GM21381 (cell line): ENCODE data around the gene MYL7.

Experiments
- ATAC-seq: cut with Tn5 transposase; IDR thresholded peaks from one replicate; pipeline ENCODE4 v1.9.1; 2021; ENCODE audit warnings: mild to moderate bottlenecking, moderate library complexity; ENCODE audit not compliant: unreplicated experiment

Gene MYL7

DNA sequence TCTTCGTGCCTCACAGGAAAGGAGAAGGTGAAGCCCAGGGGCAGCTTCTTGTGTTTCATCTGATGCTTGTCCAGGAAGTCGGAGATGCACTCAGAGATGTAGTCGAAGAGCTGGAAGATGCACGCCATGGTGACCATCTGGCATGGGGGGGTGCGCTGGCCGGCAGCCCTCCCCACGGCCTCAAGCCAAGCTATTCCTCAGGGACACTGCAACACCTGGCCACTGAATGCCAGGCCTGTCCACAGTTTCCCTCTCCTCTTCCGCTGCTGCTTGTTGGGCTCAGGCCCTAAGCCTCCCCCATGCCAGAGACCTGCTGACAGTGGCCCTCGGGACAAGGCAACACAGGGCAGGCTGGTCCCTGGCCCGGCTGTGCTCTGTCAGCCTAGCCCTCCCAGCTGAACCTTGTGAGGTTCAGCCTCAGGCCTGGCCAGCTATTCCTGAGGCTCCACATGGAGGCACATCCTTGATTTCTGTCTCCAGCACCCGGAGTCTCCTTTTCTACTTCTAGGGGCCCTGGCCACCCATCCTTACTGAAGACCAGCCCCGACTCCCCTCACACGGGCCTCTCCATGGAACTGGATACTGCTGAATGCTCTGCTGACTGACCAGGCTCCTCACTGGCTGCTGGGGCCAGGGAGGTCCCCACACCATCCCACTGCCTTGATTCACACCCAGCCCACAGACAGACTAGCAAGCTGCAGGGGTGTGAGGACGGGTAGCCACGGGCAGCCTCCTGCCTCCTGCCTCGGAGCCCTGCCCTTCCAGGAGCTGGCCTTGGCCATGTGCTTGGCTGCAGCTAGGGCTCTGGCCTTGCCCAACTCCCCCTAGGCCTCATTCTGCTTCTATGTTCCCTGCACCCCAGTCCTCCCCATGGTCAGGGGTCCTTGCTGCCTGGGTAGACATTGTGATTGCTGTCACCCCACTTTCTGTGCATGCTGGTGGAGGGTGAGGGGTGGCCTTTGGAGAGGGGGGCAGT, 10.1 kb upstream of the MYL7 start:
- ATAC-seq, result no peak

DNA sequence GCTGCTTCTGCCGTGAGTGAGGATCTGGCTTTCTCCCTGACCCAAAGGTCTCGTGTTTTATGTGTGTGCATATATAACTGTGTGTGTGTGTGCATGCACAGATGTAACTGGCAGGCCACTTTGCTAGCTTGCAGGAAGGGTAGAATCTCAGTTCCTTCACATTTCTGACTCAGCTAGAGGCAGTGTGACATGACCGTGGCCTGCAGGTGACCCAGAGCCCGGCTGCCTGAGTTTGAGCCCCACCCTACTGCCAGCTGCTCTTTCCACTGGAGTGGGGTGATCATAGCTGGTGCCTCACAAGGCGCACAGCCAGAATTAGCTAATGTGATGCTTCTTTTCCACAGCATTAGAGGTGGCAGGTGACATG, 9.3 kb upstream of the MYL7 start:
- ATAC-seq, result no peak

DNA sequence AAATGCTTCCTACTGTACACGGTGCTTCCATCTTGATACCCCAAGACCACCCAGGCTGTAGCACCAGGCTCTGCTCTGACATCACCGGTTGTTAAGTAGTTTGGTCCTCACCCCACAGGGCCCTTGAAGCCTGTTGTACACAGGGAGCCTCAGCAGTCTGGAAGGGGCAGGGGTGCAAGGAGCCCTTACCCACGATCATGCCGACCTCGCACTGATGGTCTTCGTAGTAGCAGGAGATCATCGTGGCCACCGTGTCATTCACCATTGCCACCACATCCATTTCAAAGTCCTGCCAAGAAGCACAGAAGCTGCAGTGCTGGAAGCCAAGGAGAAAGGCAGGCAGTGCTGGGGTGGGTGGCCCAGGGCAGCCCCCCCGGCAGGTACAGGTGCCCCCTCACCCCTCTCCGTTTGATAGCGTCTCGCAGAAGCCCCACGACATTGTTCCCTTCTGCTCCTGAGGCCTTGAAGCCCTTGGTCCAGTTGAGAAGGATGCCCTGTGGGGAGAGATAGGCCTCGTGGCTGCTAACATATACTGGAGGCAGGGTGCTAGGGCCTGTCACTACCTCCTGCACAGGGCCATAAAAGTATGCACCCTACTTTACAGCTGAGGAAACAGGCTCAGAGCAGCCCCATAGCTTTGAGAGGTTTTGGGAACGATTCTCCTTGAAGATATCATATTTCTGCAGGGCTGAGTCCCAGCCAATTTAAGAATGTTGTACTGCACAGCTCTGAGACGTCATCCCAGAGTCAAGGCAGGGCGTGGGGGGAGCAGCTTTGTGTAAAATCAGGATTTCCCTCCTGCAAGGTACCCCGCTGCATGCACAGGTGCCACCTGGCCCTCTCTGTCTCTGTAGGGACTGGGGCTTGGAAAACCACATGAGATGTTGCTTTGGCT, 8.7 kb upstream of the MYL7 start:
- no peak for ATAC-seq

DNA sequence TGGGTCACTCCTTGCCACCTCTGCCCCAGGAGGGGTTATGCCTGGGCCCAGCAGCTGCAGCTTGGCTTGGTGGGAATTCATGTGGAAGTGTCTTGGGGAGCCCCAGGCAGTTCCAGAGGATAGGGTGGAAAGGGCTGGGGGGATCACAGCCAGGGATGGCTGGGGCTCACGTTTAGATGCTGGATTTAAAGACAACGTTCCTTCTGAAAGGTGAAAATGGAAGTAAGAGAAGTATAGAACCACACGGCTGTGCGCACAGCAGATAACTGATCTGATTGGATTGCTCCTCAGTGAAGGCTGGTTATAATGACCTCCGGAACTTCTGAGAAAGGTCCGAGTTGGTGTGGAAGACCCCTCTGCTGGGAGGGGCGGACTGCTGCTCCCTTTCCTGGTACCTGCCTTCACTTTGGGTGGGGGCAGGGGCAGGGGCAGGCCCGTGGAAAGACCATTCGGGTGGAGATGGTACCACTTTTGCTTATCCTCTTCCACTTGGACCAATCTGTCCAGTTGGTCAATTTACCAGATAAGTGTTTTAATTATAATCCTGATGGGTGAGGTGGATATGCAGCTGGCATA, 7.9 kb upstream of the MYL7 start:
- no peak for ATAC-seq

DNA sequence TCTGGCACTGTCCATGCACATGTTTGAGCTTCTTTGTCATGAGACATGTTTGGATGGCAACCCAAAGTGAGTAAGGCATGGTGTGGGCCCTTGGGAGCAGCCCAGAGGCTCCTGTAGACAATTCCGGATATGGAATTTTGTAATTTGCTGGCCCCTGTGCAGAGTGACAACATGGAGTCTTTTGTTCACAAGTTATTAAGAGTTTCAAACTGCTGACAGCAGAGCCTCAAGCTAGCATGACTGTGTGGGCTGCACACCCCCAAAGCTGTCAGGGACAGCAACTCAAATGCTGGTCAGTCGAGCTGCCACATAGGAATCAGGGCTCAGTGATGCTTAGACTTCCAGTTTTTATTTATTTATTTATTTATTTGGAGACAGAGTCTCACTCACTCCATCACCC, 7.0 kb upstream of the MYL7 start:
- no peak for ATAC-seq

DNA sequence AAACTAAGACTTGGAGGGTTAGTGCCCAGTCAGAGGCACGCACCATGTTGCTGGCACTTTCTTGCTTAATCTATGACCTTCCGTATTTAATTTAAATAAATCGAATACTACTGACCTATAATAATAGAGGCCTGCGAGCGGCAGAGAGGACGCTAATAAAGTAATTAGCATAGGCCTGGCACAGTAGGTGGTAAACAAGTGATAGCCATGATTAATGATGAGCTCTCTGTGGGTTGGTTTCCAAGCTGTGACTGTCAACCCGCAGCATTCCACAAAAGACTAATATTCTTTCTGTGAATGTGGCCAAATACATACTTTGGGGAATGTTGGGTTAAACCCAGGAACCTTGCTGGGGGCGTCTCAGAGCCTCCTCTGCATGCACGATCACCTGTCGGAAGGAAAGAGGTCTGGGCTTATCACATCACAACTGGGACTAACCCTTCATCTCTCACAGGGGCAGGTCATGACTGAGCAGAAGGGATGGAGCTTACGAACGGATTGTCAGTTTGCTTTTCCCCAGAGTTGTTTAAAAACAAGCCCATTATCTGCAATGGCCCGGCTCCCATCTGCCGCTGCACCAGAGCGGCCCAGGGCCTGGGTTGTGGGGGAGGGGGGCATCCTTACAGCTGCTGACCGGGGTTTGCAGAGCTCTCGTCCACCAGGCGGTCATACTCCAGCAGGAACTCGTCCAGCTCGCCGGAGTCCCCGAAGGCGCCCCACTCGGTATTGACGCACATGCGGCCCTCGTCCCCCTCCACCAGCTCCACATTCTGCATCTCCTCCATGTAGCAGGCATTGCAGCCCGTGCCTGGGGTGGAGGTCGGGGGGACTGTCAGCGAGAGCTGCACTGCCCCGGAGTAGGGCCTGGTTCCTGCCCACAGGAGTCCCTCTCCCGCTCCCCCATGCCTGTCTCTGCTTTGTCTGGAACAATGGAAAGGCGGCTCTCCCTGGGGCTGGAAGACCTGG, 6.2 kb upstream of the MYL7 start:
- no peak for ATAC-seq

DNA sequence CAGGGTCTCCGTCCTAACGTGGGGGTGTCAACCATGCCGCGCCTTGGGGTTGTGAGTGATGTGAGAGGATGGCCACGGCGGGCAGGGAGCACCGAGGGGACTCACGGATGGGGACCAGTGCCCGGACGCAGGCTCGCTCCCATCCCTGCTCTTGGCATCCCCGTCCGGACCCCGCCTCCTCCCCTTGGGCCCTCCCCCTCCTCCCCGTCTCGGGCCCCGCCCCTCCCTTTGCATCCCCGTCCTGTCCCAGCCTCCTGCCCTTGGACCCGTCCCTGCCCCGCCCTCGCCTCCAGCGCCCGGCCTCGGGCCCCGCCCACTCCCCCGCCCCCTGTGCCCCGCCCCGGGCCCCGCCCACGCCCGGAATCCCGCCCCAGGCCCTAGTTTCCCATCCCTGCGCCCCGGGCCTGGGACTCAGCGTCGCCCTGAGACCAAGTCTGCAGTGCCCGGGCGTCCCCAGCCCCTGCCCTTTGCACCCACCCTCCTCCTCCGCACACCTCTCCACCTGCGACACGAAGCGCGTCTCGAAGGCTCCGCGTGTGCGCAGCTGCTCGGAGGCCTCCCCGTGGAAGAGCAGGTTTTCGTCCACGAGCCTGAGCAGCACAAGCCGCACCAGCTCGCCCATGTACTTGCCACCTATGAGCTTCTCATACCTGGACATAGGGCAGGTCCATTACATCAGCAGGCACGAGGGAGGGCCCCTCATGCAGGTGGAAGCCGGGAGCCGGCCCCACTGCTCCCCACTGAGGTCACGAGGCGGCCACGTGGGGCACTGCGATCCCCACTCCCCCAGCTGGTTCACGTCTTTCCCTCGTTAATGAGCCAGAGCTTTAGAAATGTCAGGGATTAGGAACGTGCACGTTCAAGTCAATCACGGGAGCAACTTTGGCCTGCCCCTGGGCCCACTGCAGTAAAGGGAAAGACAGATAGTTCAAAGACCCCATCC, 5.1 kb upstream of the MYL7 start:
- no peak for ATAC-seq

DNA sequence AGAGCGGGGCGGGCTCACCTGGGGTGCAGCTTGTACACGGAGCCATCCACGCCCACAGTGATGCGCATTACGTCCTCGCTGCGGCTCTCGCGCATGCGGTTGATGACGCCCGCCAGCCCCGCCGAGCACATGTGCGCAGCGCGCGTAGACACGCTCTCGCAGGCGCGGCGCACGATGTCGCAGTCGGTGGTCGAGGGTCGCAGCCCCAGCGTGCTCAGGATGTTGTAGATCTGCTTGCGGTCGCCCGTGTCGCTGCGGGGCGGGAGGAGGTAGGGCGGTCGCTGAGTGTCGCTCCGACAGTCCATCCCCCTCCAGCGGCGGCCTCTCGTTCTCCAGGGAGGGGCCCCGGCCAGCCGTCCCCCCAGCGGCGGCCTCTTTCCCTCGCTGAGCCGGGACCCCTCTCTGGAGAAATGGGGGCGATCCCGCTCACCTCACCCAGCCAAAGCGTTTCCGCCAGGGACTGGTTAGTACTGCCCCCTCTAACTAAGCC, 4.4 kb upstream of the MYL7 start:
- ATAC-seq, result no peak

DNA sequence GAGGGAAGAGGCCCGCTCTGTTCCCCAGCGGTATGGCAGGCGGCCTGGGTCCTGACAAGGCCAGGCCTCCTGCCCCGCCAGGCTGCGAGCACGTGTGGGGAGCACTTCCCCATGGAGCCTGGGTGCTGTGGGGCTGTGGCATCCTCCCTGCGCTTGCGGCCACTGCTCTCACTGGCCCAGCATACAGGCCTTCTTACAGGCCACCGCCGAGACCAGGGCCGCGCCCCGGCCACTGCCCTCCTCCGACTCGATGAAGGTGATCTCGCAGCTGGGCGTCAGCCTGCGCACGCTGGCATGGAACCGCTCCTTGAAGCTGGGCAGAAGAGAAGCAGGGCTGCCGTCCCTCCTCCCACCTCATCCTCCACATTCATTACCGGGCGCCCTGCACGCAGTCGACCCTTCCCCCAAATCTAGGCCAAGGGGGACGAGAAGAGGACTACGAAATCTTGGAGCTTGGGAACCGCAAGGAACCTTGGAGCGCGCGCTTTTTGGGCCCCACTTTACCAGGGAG, 3.9 kb upstream of the MYL7 start:
- no peak for ATAC-seq

DNA sequence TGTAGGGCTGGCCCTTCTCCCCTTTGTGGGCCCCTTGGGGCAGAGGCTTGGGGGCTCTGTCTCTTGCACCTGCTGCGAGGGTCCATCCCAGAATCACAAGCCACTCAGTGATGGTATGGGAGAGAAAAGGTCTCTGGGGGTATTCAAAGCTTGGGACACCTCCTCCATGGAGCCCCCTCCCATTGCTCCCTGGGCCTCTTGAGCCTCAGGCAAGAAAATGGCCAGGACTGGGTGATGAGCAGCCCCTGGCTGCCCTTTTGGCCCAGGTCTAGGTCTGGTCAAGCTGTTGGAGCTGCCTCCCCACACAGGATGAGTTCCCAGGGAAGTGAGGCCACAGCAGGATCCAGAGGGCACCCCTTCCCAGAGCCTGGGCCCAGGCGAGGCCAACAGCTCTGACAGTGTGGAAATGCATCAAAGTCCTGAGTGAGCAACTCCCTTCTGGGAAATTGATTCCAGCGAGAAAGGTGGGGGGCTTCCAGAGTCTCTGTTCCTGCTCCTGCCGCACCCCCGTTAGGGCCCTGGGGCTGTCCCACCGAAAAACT, 3.4 kb upstream of the MYL7 start:
- ATAC-seq, result no peak

DNA sequence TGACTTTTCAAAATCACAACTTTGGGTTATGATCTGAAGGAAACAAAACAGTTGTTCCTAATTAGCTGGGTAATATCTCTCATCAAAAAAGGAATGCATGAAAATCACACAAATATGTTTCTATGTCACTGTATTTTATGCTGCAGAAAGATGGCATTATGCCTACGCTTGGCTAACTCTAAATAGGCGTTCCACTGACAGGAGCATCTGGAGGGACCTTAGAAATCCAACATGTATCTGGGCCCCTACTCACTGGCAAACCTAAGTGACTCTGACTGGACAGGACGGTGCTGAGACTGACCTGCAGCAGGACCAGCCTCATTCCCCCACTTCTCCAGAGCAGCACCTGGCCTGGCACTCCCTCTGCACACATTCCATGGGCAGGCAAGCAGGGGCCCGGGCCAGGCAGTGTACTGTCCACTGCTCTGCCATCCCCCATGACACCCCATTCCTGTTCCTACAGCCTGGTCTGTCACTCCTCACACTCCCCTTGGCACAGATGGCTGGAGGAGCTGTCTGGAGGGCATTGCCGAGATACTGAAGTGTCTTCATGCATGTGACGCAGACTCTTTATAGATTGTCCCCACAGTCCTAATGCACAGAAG, 2.6 kb upstream of the MYL7 start:
- no peak for ATAC-seq

DNA sequence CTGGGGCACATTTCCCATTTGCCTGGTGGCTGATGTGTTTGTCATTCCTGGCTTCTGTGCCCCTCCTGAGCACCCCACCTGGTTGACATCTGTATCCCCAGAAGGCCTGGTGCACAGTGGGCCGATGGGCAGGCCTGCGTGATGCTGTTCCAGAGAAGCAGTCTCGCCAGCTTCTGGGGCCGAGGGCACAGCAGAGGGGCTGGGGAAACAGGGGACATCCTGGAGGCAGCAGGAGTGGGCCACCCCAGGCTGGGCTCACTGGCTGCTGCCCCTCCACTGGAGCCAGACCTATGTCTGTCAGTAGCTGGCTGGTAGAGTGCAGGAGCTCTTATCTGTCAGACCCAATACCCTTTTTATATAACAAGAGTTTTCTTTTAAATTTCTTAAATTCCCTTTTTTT, 896 bp upstream of the MYL7 start:
- ATAC-seq, result no peak

DNA sequence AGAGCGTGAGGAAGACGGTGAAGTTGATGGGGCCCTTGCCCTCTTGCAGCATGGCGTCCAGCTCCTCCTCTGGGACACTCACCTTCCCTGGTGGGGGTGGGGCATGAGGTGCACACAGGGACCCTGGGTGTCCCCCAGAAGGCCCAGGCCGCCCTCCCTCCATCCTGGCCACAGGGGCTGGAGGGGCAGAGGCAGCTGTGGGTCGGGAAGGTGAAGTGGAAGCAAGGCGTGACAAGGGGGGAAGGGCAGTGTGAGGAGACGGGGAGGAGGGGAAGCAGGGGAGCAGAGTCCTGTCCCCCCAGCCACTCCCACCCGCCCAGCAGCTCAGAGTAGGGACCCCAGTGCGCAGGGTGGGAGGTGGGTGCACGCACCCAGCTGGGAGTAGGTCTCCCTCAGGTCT, 791 bp downstream of the MYL7 start:
- no peak for ATAC-seq

DNA sequence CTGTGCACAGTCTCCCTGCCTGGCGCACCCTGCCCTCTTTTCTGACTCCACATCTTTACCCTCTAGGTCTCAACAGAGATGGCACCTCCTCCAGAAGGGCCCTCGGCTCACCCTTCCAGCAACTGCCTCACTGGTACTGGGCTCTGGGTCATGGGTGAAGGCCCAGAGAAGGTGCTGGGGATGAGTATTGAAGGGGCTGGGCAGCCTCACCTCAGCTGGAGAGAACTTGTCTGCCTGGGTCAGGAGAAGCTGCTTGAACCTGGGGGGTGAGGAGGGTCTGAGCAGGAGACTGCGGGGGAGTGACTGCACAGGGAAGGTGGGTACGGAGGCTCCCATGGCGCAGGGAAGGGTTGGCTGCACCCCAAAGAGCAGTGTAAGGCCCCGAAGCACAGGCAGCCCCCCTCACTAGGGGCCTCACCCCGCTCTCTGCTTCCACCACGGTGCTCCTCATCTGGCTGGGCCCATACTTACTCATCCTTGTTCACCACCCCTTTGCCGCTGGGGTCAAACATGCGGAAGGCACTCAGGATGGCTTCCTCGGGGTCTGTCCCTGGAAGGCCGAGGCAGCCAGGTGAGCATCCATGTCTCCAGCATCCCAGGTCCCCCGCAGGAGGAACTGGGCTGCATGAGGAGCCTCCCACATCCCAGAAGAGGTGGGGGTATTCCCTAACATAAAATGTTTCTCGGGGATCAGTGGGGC, 1.7 kb downstream of the MYL7 start:
- no peak for ATAC-seq

DNA sequence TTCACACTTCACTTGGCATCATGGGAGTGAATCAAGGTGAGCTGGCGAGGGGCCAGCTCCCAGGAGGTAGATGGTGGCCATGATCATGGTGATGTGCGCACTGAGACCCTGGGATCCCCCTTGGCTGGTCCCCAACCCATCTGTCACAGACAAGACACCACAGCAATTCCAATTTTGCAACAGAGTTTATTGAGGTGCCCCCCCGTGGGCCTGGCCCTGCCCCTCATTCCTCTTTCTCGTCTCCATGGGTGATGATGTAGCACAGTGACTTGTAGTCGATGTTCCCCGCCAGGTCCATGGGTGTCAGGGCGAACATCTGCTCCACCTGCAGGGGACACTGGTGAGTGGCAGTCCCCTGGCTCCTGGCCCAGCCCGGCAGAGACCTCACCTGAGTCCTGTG, 2.4 kb downstream of the MYL7 start:
- no peak for ATAC-seq

DNA sequence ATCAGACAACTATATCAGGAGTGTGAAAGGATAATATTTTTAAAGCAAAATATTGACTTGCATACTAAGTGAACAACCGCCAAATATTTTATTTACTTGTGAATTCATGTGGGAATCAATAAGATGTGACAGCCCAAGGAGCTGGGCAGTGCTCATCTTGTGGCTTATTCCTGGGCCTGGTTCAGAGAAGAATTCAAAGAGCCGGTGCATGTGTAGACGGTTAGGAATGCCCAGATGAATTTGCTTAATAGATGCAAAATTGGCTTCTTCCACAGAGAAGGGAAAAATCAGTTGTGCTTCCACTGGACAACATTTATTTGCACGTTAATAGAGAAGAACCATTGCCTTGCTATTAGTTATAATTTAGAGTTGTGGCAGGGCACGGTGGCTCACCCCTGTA, 4.4 kb downstream of the MYL7 start:
- ATAC-seq, result no peak

DNA sequence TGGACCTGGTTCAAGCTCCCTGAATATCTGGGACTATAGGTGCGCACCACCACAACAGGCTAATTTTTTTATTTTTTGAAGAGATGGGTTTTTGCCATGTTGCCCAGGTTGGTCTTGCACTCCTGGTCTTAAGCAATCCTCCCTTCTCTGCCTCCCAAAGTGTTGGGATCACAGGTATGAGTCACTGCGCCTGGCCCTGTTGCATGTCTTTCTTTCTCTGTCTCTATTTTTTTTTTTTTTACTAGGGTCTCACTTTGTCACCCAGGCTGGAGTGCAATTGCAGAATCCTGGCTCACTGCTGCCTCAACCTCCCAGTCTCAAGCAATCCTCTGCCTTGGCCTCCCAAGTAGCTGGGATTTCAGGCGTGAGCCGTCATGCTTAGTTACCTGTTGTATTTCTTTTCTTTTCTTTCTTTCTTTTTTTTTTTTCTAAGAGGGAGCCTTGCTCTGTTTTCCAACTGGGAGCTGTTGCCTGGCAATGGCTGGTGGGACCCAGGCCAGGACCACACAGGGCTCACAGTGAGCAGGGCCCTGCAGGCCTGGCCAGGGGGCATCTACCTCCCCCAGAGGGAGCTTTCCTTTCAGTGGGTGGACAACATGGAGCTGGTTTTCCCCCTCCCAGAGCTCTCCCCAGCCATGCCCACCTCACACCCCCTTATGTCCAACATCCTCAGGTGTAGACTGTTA, 6.0 kb downstream of the MYL7 start:
- no peak for ATAC-seq
